Suppressor macrophage treated with lipopolysaccharide for 1 hour (primary cell): Measurements from ENCODE around the gene ARHGAP27.
"Not testable (repeated sequence)": the region's sequence is repeated elsewhere in the genome, so short reads cannot be mapped to it uniquely, and the experiment has no call there.

ENCODE experiments used
- DNase-seq, 3 donors: peaks; one replicate each; pipeline ENCODE4 v3.0.0-alpha.2; 2020 to 2022

Gene ARHGAP27

GRCh38 chr17:45432405-45433158 is at the start of gene ARHGAP27:
ARHGAP27 (minus strand) TSS chr17:45432870; CDS start chr17:45430279, 2,591 bp downstream.
- peak; percentile 63 to 82 (median 70) for DNase-seq

- DNase-seq: not testable (repeated sequence)
These were observed 49.6 kb upstream of the ARHGAP27 start for GRCh38 chr17:45482317-45482716.

GRCh38 chr17:45475436-45475835 is 42.8 kb upstream of the ARHGAP27 start:
- not testable (repeated sequence) for DNase-seq

GRCh38 chr17:45472249-45472648 is 39.6 kb upstream of the ARHGAP27 start:
- DNase-seq: not testable (repeated sequence)

GRCh38 chr17:45469204-45469563 is 36.5 kb upstream of the ARHGAP27 start:
- DNase-seq: not testable (repeated sequence)

GRCh38 chr17:45468293-45469203 is 35.9 kb upstream of the ARHGAP27 start:
- DNase-seq: not testable (repeated sequence)

- DNase-seq: peak; percentile 71 to 75 (median 74)
These were observed 29.1 kb upstream of the ARHGAP27 start for GRCh38 chr17:45461524-45462327.

GRCh38 chr17:45460422-45460821 is 27.8 kb upstream of the ARHGAP27 start:
- DNase-seq: not testable (repeated sequence)

- DNase-seq: not testable (repeated sequence)
These were observed 21.7 kb upstream of the ARHGAP27 start for GRCh38 chr17:45454341-45454740.

GRCh38 chr17:45453731-45454130 is 21.1 kb upstream of the ARHGAP27 start:
- not testable (repeated sequence) for DNase-seq

- DNase-seq: not testable (repeated sequence)
These were observed 20.5 kb upstream of the ARHGAP27 start for GRCh38 chr17:45453225-45453534.

GRCh38 chr17:45452329-45453224 is 19.9 kb upstream of the ARHGAP27 start:
- DNase-seq: not testable (repeated sequence)

GRCh38 chr17:45451660-45452059 is 19.0 kb upstream of the ARHGAP27 start:
- not testable (repeated sequence) for DNase-seq

- no peak for DNase-seq
These were observed 18.5 kb upstream of the ARHGAP27 start for GRCh38 chr17:45451131-45451530.

GRCh38 chr17:45449708-45450329 is 17.1 kb upstream of the ARHGAP27 start:
- not testable (repeated sequence) for DNase-seq

GRCh38 chr17:45449260-45449659 is 16.6 kb upstream of the ARHGAP27 start:
- not testable (repeated sequence) for DNase-seq

GRCh38 chr17:45448483-45448882 is 15.8 kb upstream of the ARHGAP27 start:
- DNase-seq: not testable (repeated sequence)

GRCh38 chr17:45448066-45448465 is 15.4 kb upstream of the ARHGAP27 start:
- not testable (repeated sequence) for DNase-seq

GRCh38 chr17:45447650-45448049 is 15.0 kb upstream of the ARHGAP27 start:
- DNase-seq: not testable (repeated sequence)

- not testable (repeated sequence) for DNase-seq
These were observed 14.4 kb upstream of the ARHGAP27 start for GRCh38 chr17:45446872-45447625.
